ENCODE results near the gene GRIP1. TPM values are rescaled to one million over a fixed set of nuclear protein-coding genes. Genes with fewer than 3 reads are reported as not detected.

The GRIP1 gene
- total and polyA plus RNA-seq, 2 donors (not counting 3 experiments of a cell fraction or from before 2014, with no cell fraction given): 0.04 to 0.69 TPM

DNA sequence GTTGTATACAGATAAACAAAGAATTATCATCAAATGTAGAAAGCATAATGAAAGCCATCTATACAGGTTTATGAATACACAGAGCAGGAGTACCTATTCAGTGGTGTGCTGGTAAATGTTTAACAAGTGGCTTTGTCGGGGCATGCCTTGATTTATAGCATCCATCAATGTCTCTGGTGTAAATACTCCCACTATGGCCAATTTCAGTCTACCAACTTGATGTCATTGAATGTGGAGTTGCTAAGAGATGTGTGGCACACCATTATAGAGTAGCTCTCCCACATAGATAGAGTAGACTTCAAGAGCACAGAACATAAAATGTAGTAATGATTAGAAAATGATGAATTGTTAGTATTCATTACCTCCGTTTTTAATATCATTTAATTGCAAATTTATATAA is 9.3 kb downstream of the GRIP1 start:
- H3K4me1 ChIP-seq (ENCODE audit: control insufficient read depth, extremely low read depth, insufficient read depth, low read length): no peaks in the 10 kb centered on the region
- H3K4me3 ChIP-seq (replicated peaks in 1 of 3; ENCODE audit: insufficient read depth in 1 of 3, low read depth in 1 of 3, low read length in 3 of 3): no peak overlapping the region
- POLR2A ChIA-PET: no interaction called here
- dilution Hi-C loops (cut with MboI; ENCODE audit: extremely low pct_ligation_motif_present, low sequenced_read_pairs): no loop called here
- no peak overlapping the region for H3K9ac ChIP-seq (replicated peaks; ENCODE audit: extremely low read depth, insufficient read depth, low read length)
- H3K27me3 ChIP-seq (ENCODE audit: control insufficient read depth in 2 of 2, insufficient read depth in 2 of 2, low read length in 2 of 2): peaks cover 3 to 8% of the 10 kb centered on the region in 2 experiments
- H3K36me3 ChIP-seq (ENCODE audit: control insufficient read depth in 2 of 2, extremely low read depth in 1 of 2, insufficient read depth in 2 of 2, low read length in 2 of 2): no peaks in the 10 kb centered on the region
- no peaks in the 10 kb centered on the region for H3K9me3 ChIP-seq (replicated peaks; ENCODE audit: control insufficient read depth, insufficient read depth, low read length)
- CTCF ChIA-PET: no interaction called here
- H2AFZ ChIP-seq (ENCODE audit: low read depth, low read length): no peak overlapping the region
- H3K27ac ChIP-seq (ENCODE audit: insufficient read depth, low read depth, low read length): no peak overlapping the region
- H3K9me1 ChIP-seq (replicated peaks; ENCODE audit: control insufficient read depth, extremely low read depth, insufficient read depth, low read length): no peaks in the 10 kb centered on the region
- peak; percentile 37 for FAIRE-seq
- no TSS peak for BruUV-seq (replicated peaks)
- H3K79me2 ChIP-seq (ENCODE audit: control insufficient read depth, insufficient read depth, low read length): no peaks in the 10 kb centered on the region
- intact Hi-C loops (cut with micrococcal nuclease): loop anchor here (10.0 kb wide), 1 partner anchor 75 kb away; no protein-coding TSS in a partner anchor
- no peak for DNase-seq (ENCODE audit: low read depth, low spot score)
- no peak overlapping the region for H3K4me2 ChIP-seq (ENCODE audit: insufficient read depth, low read length)
- no peaks in the 10 kb centered on the region for H4K20me1 ChIP-seq (replicated peaks; ENCODE audit: control insufficient read depth, extremely low read depth, insufficient read depth, low read length)
- TF ChIP-seq, protein P1, sequence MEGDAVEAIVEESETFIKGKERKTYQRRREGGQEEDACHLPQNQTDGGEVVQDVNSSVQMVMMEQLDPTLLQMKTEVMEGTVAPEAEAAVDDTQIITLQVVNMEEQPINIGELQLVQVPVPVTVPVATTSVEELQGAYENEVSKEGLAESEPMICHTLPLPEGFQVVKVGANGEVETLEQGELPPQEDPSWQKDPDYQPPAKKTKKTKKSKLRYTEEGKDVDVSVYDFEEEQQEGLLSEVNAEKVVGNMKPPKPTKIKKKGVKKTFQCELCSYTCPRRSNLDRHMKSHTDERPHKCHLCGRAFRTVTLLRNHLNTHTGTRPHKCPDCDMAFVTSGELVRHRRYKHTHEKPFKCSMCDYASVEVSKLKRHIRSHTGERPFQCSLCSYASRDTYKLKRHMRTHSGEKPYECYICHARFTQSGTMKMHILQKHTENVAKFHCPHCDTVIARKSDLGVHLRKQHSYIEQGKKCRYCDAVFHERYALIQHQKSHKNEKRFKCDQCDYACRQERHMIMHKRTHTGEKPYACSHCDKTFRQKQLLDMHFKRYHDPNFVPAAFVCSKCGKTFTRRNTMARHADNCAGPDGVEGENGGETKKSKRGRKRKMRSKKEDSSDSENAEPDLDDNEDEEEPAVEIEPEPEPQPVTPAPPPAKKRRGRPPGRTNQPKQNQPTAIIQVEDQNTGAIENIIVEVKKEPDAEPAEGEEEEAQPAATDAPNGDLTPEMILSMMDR (IDR thresholded peaks at IDR 0.05; ENCODE audit: extremely low read depth in 1 of 2, insufficient read depth in 1 of 2, low read depth in 1 of 2, low read length in 2 of 2): no peak
- TF ChIP-seq EZH2 (IDR thresholded peaks at IDR 0.05; ENCODE audit: borderline replicate concordance, low read depth, low read length, severe bottlenecking) (no peak), JUN (IDR thresholded peaks at IDR 0.05; ENCODE audit: borderline replicate concordance, insufficient read depth, insufficient read length, low read depth) (no peak), GATA2 (IDR thresholded peaks at IDR 0.05; ENCODE audit: insufficient read depth, insufficient read length, low read depth, low read length) (no peak), MAX (IDR thresholded peaks at IDR 0.05; ENCODE audit: insufficient read depth, insufficient read length) (no peak), FOS (IDR thresholded peaks at IDR 0.05; ENCODE audit: borderline replicate concordance, insufficient read depth, low read length) (no peak), POLR2AphosphoS5 (IDR thresholded peaks at IDR 0.05; ENCODE audit: insufficient read depth, low read depth, low read length) (no peak), MYC (IDR thresholded peaks at IDR 0.05; ENCODE audit: low read depth, low read length) (no peak), POLR2A (IDR thresholded peaks at IDR 0.05; ENCODE audit: low read depth, low read length) (no peak)

Data from endothelial cell of umbilical vein (primary cell).